GM12875 (cell line): ENCODE measurements around the gene CEP85.
A peak's percentile ranks its signal among the peaks of the same experiment; 100 is the strongest.

ENCODE experiments used
- H3K4me3 ChIP-seq: one replicate; pipeline ENCODE4 v1.5.1; 2011; ENCODE audit warnings: low read depth, low read length, control low read depth
- TF ChIP-seq, protein P1 (sequence below): IDR thresholded peaks from 2 replicates; pipeline ENCODE4 v1.5.1; 2011; ENCODE audit warnings: low read depth, mild to moderate bottlenecking, control low read depth, inconsistent platforms, low read length, moderate library complexity, borderline replicate concordance; ENCODE audit not compliant: insufficient read depth

Gene CEP85

DNA sequence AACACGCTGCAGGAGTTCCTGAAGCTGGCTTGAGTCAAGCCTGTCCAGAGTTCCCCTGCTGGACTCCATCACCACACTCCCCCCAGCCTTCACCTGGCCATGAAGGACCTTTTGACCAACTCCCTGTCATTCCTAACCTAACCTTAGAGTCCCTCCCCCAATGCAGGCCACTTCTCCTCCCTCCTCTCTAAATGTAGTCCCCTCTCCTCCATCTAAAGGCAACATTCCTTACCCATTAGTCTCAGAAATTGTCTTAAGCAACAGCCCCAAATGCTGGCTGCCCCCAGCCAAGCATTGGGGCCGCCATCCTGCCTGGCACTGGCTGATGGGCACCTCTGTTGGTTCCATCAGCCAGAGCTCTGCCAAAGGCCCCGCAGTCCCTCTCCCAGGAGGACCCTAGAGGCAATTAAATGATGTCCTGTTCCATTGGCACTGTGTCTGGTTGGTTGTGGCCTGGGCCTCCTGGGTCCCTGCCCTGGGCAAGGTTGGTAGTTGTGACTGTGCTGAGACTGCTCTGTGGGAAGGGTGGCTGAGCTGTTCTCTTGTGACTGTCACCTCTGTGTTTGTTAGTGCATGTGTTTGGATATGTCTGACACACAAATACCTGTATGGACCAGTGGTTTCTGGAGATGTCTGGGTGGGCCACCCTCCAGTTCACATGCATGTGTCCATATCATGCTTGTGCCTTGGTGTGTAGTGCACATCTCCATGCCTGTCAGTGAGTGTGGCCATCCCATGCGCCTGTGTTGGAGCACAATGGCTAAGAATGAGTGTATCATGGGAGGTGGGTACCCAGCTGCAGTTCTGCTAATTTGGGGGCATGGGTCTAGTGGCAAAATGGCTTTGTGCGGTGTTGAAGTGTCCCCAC is 47.3 kb downstream of the CEP85 start:
- H3K4me3 ChIP-seq = no peak overlapping the region
- TF ChIP-seq, protein P1, sequence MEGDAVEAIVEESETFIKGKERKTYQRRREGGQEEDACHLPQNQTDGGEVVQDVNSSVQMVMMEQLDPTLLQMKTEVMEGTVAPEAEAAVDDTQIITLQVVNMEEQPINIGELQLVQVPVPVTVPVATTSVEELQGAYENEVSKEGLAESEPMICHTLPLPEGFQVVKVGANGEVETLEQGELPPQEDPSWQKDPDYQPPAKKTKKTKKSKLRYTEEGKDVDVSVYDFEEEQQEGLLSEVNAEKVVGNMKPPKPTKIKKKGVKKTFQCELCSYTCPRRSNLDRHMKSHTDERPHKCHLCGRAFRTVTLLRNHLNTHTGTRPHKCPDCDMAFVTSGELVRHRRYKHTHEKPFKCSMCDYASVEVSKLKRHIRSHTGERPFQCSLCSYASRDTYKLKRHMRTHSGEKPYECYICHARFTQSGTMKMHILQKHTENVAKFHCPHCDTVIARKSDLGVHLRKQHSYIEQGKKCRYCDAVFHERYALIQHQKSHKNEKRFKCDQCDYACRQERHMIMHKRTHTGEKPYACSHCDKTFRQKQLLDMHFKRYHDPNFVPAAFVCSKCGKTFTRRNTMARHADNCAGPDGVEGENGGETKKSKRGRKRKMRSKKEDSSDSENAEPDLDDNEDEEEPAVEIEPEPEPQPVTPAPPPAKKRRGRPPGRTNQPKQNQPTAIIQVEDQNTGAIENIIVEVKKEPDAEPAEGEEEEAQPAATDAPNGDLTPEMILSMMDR = no peak

- TF ChIP-seq, protein P1 = no peak
- H3K4me3 ChIP-seq = no peak overlapping the region
Measured at GRCh38 chr1:26281971-26282370, 48.0 kb downstream of the CEP85 start.

GRCh38 chr1:26282401-26282918 is 48.5 kb downstream of the CEP85 start:
- TF ChIP-seq, protein P1 = no peak
- no peak overlapping the region for H3K4me3 ChIP-seq

- H3K4me3 ChIP-seq = no peak overlapping the region
- TF ChIP-seq, protein P1 = no peak
Measured at GRCh38 chr1:26283279-26283853, 49.4 kb downstream of the CEP85 start.

- H3K4me3 ChIP-seq = no peak overlapping the region
- TF ChIP-seq, protein P1 = no peak
Measured at GRCh38 chr1:26283871-26284596, 50.0 kb downstream of the CEP85 start.

DNA sequence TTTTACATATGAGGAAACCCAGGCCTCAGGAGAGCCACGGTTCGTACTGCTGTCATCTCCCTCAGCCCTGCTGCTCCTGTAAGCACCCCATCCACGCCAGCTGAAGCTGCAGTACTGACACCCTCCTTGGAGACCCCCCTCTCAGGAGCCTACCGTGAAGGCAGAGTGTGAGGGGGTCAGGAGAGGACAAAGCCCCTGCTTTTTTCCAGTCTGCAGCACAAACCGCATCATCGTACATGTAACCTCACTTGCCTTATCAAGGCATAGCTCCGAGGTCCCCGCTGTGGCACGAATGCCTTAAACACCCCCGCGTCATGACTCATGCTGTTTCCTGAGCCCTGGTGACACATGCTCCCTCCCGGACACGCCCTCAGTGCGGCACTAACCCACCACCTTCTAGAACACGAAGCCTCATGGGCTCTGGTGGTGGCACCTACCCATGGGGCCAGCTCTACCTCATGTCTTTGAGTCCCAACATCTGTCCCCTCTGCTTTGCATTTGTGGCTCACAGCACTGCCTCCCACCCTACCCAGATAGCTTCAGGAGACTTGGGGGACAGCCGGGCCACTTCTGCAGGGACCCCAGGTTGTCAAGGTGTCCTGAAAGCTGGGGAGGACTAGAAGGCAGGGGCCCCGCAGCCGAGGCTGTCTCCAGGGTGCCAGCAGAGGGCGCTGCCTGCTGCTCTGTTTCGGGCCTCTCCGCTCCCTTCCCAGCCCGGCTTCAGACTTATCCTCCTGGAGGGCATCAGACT is 50.8 kb downstream of the CEP85 start:
- H3K4me3 ChIP-seq = no peak overlapping the region
- TF ChIP-seq, protein P1 = peak; percentile 97
